DOHH2 (cell line): ENCODE measurements around the gene THAP3.

Experiments used
- CTCF ChIP-seq: fragments of 200-600 bp; sonication (generic); IDR thresholded peaks from one replicate; pipeline ENCODE4 v1.5.1; 2014; ENCODE audit warnings: antibody characterized with exemption, mild to moderate bottlenecking, low read depth, low read length; ENCODE audit not compliant: poor library complexity, severe bottlenecking
- EZH2phosphoT487 ChIP-seq: fragments of 200-600 bp; sonication (generic); IDR thresholded peaks from 2 replicates; pipeline ENCODE4 v1.6.1; 2017; ENCODE audit warnings: borderline replicate concordance, mild to moderate bottlenecking, antibody characterized with exemption, low read length, moderate library complexity, mixed read lengths

- TF ChIP-seq CTCF (no peak), EZH2phosphoT487 (no peak)
These were observed 51.3 kb downstream of the THAP3 start for GRCh38 chr1:6675941-6676340.
